Measurements from ENCODE around the gene ZBED2. TPM values are rescaled to one million over a fixed set of nuclear protein-coding genes. Genes with fewer than 3 reads are reported as not detected.

The ZBED2 gene
- polyA plus RNA-seq, 1 of the 3 experiments (the other 2 are of a cell fraction): 0.76 TPM

- WGBS (ENCODE audit: low lambda C conversion rate): 77% methylated on average over 5 of the region's 5 CpGs
- no peak for DNase-seq
- no peaks in the 10 kb centered on the region for H3K27me3 ChIP-seq (ENCODE audit: insufficient read depth)
- H3K9ac ChIP-seq: no peak overlapping the region
- no peaks in the 10 kb centered on the region for H3K36me3 ChIP-seq (replicated peaks in 1 of 2; ENCODE audit: control insufficient read depth in 1 of 2, insufficient read depth in 2 of 2, low read length in 1 of 2)
- ChIA-PET CTCF (interaction anchor here (1.3 to 1.4 kb wide), 2 partner anchors 12 to 41 kb away, joined by 3 to 4 read pairs; no protein-coding TSS in a partner anchor), POLR2A (no interaction called here)
- TF ChIP-seq GABPA (IDR thresholded peaks at IDR 0.05; ENCODE audit: low read depth): no peak
- TF ChIP-seq ZBTB33 (IDR thresholded peaks at IDR 0.05; ENCODE audit: borderline replicate concordance, low read depth): no peak
- no peak for TF ChIP-seq CHD2 (IDR thresholded peaks at IDR 0.05; ENCODE audit: low read length, partially characterized antibody)
- no peak for TF ChIP-seq NFIC (IDR thresholded peaks at IDR 0.05; ENCODE audit: borderline replicate concordance)
- no peak for TF ChIP-seq TCF12 (IDR thresholded peaks at IDR 0.05)
- TF ChIP-seq MXI1 (IDR thresholded peaks at IDR 0.05; ENCODE audit: low read depth, low read length): no peak
- no peak for TF ChIP-seq USF2 (IDR thresholded peaks at IDR 0.05; ENCODE audit: borderline replicate concordance, low read depth, low read length)
- no peak for TF ChIP-seq IRF3 (IDR thresholded peaks at IDR 0.05; ENCODE audit: low read depth, low read length)
- TF ChIP-seq YY1 (IDR thresholded peaks at IDR 0.05; ENCODE audit: low read depth): no peak
- no peak for TF ChIP-seq TEAD4 (IDR thresholded peaks at IDR 0.05; ENCODE audit: borderline replicate concordance, insufficient read depth)
- no peak for TF ChIP-seq FOXJ3 (CRISPR knock-in tag; IDR thresholded peaks at IDR 0.05)
- H3K79me2 ChIP-seq (ENCODE audit: insufficient read depth): no peaks in the 10 kb centered on the region
- no peak overlapping the region for H2AFZ ChIP-seq (ENCODE audit: low read depth)
- H3K27ac ChIP-seq (ENCODE audit: low read depth in 2 of 2, low read length in 1 of 2): no peak overlapping the region
- H3K4me2 ChIP-seq: no peak overlapping the region
- no peaks in the 10 kb centered on the region for H3K9me3 ChIP-seq
- no peaks in the 10 kb centered on the region for H3F3A ChIP-seq (replicated peaks; ENCODE audit: insufficient read depth)
- no peaks in the 10 kb centered on the region for H3K4me1 ChIP-seq (ENCODE audit: control insufficient read depth in 1 of 2, insufficient read depth in 2 of 2, low read depth in 1 of 2, low read length in 1 of 2)
- H3K4me3 ChIP-seq (ENCODE audit: low read depth in 2 of 2, low read length in 1 of 2): no peak overlapping the region
- no peaks in the 10 kb centered on the region for H4K20me1 ChIP-seq (ENCODE audit: insufficient read depth)
- no peaks in the 10 kb centered on the region for H3K9me2 ChIP-seq
These were observed 15.0 kb upstream of the ZBED2 start for GRCh38 chr3:111610189-111610588.

GRCh38 chr3:111609700-111610099, 14.6 kb upstream of the ZBED2 start:
- no peak overlapping the region for H2AFZ ChIP-seq (ENCODE audit: low read depth)
- no peaks in the 10 kb centered on the region for H3K36me3 ChIP-seq (replicated peaks in 1 of 2; ENCODE audit: control insufficient read depth in 1 of 2, insufficient read depth in 2 of 2, low read length in 1 of 2)
- no peaks in the 10 kb centered on the region for H3K9me3 ChIP-seq
- CTCF ChIA-PET: interaction anchor here (1.4 kb wide), 1 partner anchor 12 kb away, joined by 4 read pairs; no protein-coding TSS in a partner anchor
- H3K27ac ChIP-seq (ENCODE audit: low read depth in 2 of 2, low read length in 1 of 2): no peak overlapping the region
- H3K4me3 ChIP-seq (ENCODE audit: low read depth in 2 of 2, low read length in 1 of 2): no peak overlapping the region
- no peaks in the 10 kb centered on the region for H4K20me1 ChIP-seq (ENCODE audit: insufficient read depth)
- no peaks in the 10 kb centered on the region for H3K27me3 ChIP-seq (ENCODE audit: insufficient read depth)
- no peaks in the 10 kb centered on the region for H3F3A ChIP-seq (replicated peaks; ENCODE audit: insufficient read depth)
- 95% methylated on average over 2 of the region's 2 CpGs for WGBS (ENCODE audit: low lambda C conversion rate)
- H3K4me2 ChIP-seq: no peak overlapping the region
- POLR2A ChIA-PET: no interaction called here
- TF ChIP-seq RCOR1 (IDR thresholded peaks at IDR 0.05; ENCODE audit: low read length) (no peak), PBX3 (IDR thresholded peaks at IDR 0.05) (no peak)
- H3K9ac ChIP-seq: no peak overlapping the region
- DNase-seq: no peak
- H3K4me1 ChIP-seq (ENCODE audit: control insufficient read depth in 1 of 2, insufficient read depth in 2 of 2, low read depth in 1 of 2, low read length in 1 of 2): no peaks in the 10 kb centered on the region
- H3K9me2 ChIP-seq: no peaks in the 10 kb centered on the region
- H3K79me2 ChIP-seq (ENCODE audit: insufficient read depth): no peaks in the 10 kb centered on the region

Measured in SK-N-SH (cell line).